ENCODE data around the gene GBA3.
A peak's percentile ranks its signal among the peaks of the same experiment; 100 is the strongest.

The GBA3 gene

GRCh38 chr4:22688236-22688635, 4.5 kb upstream of the GBA3 start:
- no peak for DNase-seq
- intact Hi-C loops (cut with DNase I): loop anchor here (5.0 kb wide), 1 partner anchor 291 kb away; no protein-coding TSS in a partner anchor

GRCh38 chr4:22689428-22689827, 3.3 kb upstream of the GBA3 start:
- DNase-seq: no peak
- intact Hi-C loops (cut with DNase I): loop anchor here (5.0 kb wide), 1 partner anchor 292 kb away; no protein-coding TSS in a partner anchor

GRCh38 chr4:22695029-22695428, 2.3 kb downstream of the GBA3 start:
- no peak for DNase-seq
- intact Hi-C loops (cut with DNase I): no loop called here

- intact Hi-C loops (cut with DNase I): no loop called here
- DNase-seq: no peak
Observed at GRCh38 chr4:22695917-22696316, 3.2 kb downstream of the GBA3 start.

- intact Hi-C loops (cut with DNase I): no loop called here
- DNase-seq: no peak
Observed at GRCh38 chr4:22703912-22704311, 11.2 kb downstream of the GBA3 start.

- intact Hi-C loops (cut with DNase I): no loop called here
Observed at GRCh38 chr4:22707390-22707789, 14.7 kb downstream of the GBA3 start.

GRCh38 chr4:22708961-22709360, 16.2 kb downstream of the GBA3 start:
- no peak for DNase-seq
- intact Hi-C loops (cut with DNase I): no loop called here

More at GRCh38 chr4:22707390-22707789, 14.7 kb downstream of the GBA3 start:
- DNase-seq: no peak

- DNase-seq: no peak
- intact Hi-C loops (cut with DNase I): no loop called here
Observed at GRCh38 chr4:22712105-22712504, 19.4 kb downstream of the GBA3 start.

- intact Hi-C loops (cut with DNase I): no loop called here
- DNase-seq: no peak
Observed at GRCh38 chr4:22712529-22712928, 19.8 kb downstream of the GBA3 start.

GRCh38 chr4:22713841-22714240, 21.1 kb downstream of the GBA3 start:
- no peak for DNase-seq
- intact Hi-C loops (cut with DNase I): no loop called here

GRCh38 chr4:22719218-22719617, 26.5 kb downstream of the GBA3 start:
- DNase-seq: no peak
- intact Hi-C loops (cut with DNase I): no loop called here

- intact Hi-C loops (cut with DNase I): no loop called here
- DNase-seq: no peak
Observed at GRCh38 chr4:22720091-22720490, 27.4 kb downstream of the GBA3 start.

- intact Hi-C loops (cut with DNase I): no loop called here
- DNase-seq: no peak
Observed at GRCh38 chr4:22721204-22721603, 28.5 kb downstream of the GBA3 start.

GRCh38 chr4:22730021-22730420, 37.3 kb downstream of the GBA3 start:
- intact Hi-C loops (cut with DNase I): no loop called here
- no peak for DNase-seq

GRCh38 chr4:22733816-22734215, 41.1 kb downstream of the GBA3 start:
- DNase-seq: no peak
- intact Hi-C loops (cut with DNase I): no loop called here

- no peak for DNase-seq
- intact Hi-C loops (cut with DNase I): no loop called here
Observed at GRCh38 chr4:22736912-22737311, 44.2 kb downstream of the GBA3 start.

- DNase-seq: peak in 25 of 42 donors; percentile 5 to 49 (median 18)
- intact Hi-C loops (cut with DNase I): no loop called here
Observed at GRCh38 chr4:22739968-22740367, 47.2 kb downstream of the GBA3 start.

GRCh38 chr4:22741744-22742143, 49.0 kb downstream of the GBA3 start:
- intact Hi-C loops (cut with DNase I): no loop called here
- no peak for DNase-seq

GRCh38 chr4:22743290-22743689, 50.6 kb downstream of the GBA3 start:
- no peak for DNase-seq
- intact Hi-C loops (cut with DNase I): no loop called here

- DNase-seq: no peak
- intact Hi-C loops (cut with DNase I): no loop called here
Observed at GRCh38 chr4:22744478-22745062, 51.8 kb downstream of the GBA3 start.

GRCh38 chr4:22745234-22745633, 52.5 kb downstream of the GBA3 start:
- intact Hi-C loops (cut with DNase I): no loop called here
- DNase-seq: no peak

GRCh38 chr4:22754116-22754515, 61.4 kb downstream of the GBA3 start:
- no peak for DNase-seq

More at GRCh38 chr4:22754116-22754515, 61.4 kb downstream of the GBA3 start:
- intact Hi-C loops (cut with DNase I): no loop called here
